ENCODE results near the gene KCNJ6.
"Not testable (repeated sequence)": the region's sequence is repeated elsewhere in the genome, so short reads cannot be mapped to it uniquely, and the experiment has no call there.

Gene KCNJ6

GRCh38 chr21:37770461-37770860 lies 145.8 kb downstream of the KCNJ6 start:
- DNase-seq (ENCODE audit: low read depth in 2 of 2), result no peak

- DNase-seq (ENCODE audit: low read depth in 2 of 2), result no peak
Measured at GRCh38 chr21:37769656-37770055, 146.6 kb downstream of the KCNJ6 start.

- DNase-seq (ENCODE audit: low read depth in 2 of 2), result no peak
Measured at GRCh38 chr21:37767984-37768383, 148.3 kb downstream of the KCNJ6 start.

- DNase-seq (ENCODE audit: low read depth in 2 of 2), result no peak
Measured at GRCh38 chr21:37766129-37766528, 150.1 kb downstream of the KCNJ6 start.

GRCh38 chr21:37765221-37765900 lies 150.9 kb downstream of the KCNJ6 start:
- no peak for DNase-seq (ENCODE audit: low read depth in 2 of 2)

GRCh38 chr21:37764691-37765090 lies 151.6 kb downstream of the KCNJ6 start:
- DNase-seq (ENCODE audit: low read depth in 2 of 2), result no peak

- no peak for DNase-seq (ENCODE audit: low read depth in 2 of 2)
Measured at GRCh38 chr21:37763298-37763697, 153.0 kb downstream of the KCNJ6 start.

GRCh38 chr21:37762606-37763005 lies 153.7 kb downstream of the KCNJ6 start:
- DNase-seq (ENCODE audit: low read depth in 2 of 2), result no peak

- not testable (repeated sequence) for DNase-seq (ENCODE audit: low read depth in 2 of 2)
Measured at GRCh38 chr21:37761406-37761805, 154.9 kb downstream of the KCNJ6 start.

GRCh38 chr21:37759777-37760176 lies 156.5 kb downstream of the KCNJ6 start:
- no peak for DNase-seq (ENCODE audit: low read depth in 2 of 2)

- DNase-seq (ENCODE audit: low read depth in 2 of 2), result no peak
Measured at GRCh38 chr21:37758982-37759381, 157.3 kb downstream of the KCNJ6 start.

GRCh38 chr21:37757606-37758376 lies 158.5 kb downstream of the KCNJ6 start:
- DNase-seq (ENCODE audit: low read depth in 2 of 2), result no peak

GRCh38 chr21:37753122-37753599 lies 163.1 kb downstream of the KCNJ6 start:
- DNase-seq (ENCODE audit: low read depth in 2 of 2), result no peak

- no peak for DNase-seq (ENCODE audit: low read depth in 2 of 2)
Measured at GRCh38 chr21:37751268-37751975, 164.8 kb downstream of the KCNJ6 start.

- DNase-seq (ENCODE audit: low read depth in 2 of 2), result no peak
Measured at GRCh38 chr21:37749132-37749531, 167.1 kb downstream of the KCNJ6 start.

GRCh38 chr21:37748351-37748750 lies 167.9 kb downstream of the KCNJ6 start:
- no peak for DNase-seq (ENCODE audit: low read depth in 2 of 2)

GRCh38 chr21:37746849-37747248 lies 169.4 kb downstream of the KCNJ6 start:
- DNase-seq (ENCODE audit: low read depth in 2 of 2), result no peak

- DNase-seq (ENCODE audit: low read depth in 2 of 2), result no peak
Measured at GRCh38 chr21:37744551-37744950, 171.7 kb downstream of the KCNJ6 start.

- DNase-seq (ENCODE audit: low read depth in 2 of 2), result no peak
Measured at GRCh38 chr21:37742532-37742931, 173.7 kb downstream of the KCNJ6 start.

GRCh38 chr21:37742115-37742514 lies 174.1 kb downstream of the KCNJ6 start:
- DNase-seq (ENCODE audit: low read depth in 2 of 2), result no peak

GRCh38 chr21:37737996-37738395 lies 178.3 kb downstream of the KCNJ6 start:
- DNase-seq (ENCODE audit: low read depth in 2 of 2), result no peak

- DNase-seq (ENCODE audit: low read depth in 2 of 2), result no peak
Measured at GRCh38 chr21:37737507-37737906, 178.8 kb downstream of the KCNJ6 start.

- DNase-seq (ENCODE audit: low read depth in 2 of 2), result no peak
Measured at GRCh38 chr21:37734846-37735245, 181.4 kb downstream of the KCNJ6 start.

Data from stimulated activated CD8-positive, alpha-beta memory T cell treated with anti-CD3 and anti-CD28 coated beads, Interleukin-2, amount 100 ng/mL, for 48 hours (primary cell).